Endometrium (tissue), 2 donors: ENCODE data around the gene COL6A2.
"Not testable (repeated sequence)": the region's sequence is repeated elsewhere in the genome, so short reads cannot be mapped to it uniquely, and the experiment has no call there.

Source experiments
- FAIRE-seq: peaks from 2 replicates; lab custom pipeline; 2012; peaks lifted over from hg19 to GRCh38; lab: Jason Lieb, UNC
- donor health status: control.
- donor health status: control.

COL6A2 gene

GRCh38 chr21:46094401-46095082 is 3.4 kb upstream of the COL6A2 start:
- FAIRE-seq: no peak

DNA sequence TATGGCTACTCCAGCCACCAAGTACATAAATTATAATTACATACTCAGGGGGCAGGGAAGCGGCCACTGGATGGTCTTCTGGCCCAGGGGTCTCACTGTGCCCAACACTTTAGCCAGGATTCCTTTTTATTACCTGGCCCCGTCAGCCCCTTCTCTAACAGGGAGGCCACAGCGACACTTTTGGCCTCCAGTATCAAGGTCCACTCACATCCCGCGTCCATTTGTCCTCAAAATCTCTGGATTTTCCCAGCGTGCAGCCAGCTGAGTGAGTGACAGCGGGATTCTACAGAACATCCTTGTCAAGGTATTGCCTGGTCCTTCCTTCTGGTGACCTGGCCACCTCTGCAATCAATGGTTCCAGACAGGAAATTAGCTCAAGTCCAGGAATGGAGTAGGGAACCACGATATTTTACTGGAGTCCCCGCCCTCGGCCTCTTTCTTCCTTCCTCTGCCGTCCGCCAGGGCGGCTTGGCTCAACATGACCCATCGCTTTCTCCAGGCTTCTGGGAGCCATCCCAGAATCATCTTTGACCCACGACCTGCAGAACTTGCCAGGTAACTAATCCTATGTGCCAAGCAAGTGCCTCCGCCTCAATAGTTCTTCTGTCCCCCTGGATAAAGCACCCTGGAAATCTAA is 2.7 kb upstream of the COL6A2 start:
- FAIRE-seq: no peak

DNA sequence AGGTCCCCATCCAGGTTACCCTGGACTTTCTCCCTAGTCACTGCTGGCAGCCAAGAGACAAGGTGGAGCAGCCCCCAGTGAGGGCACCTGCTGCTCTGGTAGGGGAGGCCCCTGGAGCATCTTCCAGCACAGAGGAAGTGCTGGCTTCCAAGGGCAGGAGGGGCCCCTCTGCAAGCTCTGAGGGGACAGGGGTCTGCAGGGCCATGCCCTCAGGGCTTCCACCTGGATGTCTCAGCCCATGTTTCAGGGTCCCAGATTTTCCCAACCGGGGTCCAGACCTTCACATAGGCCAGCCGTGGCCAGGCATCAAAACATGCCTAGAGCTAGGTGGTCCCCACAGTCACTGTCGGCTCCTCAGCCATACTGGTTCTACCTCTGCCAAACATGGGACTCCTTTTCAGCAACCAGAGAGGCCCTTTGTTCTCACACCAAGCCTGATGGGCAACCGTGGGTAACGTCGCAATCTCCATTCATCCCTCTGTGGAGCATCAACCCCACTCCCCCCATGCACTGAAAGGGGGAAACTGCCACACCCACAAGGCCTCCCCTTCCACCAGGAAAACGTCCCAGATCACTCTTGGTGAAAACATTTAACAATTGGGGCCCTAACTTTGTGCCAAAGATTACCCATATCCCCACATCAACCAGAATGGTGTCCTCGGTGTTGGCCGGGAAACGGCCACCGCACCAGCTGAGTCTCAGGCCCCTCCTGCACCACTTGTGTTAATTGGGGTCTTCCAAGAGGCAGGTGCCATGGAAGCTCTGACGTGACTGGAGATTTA is 1.9 kb upstream of the COL6A2 start:
- no peak for FAIRE-seq

DNA sequence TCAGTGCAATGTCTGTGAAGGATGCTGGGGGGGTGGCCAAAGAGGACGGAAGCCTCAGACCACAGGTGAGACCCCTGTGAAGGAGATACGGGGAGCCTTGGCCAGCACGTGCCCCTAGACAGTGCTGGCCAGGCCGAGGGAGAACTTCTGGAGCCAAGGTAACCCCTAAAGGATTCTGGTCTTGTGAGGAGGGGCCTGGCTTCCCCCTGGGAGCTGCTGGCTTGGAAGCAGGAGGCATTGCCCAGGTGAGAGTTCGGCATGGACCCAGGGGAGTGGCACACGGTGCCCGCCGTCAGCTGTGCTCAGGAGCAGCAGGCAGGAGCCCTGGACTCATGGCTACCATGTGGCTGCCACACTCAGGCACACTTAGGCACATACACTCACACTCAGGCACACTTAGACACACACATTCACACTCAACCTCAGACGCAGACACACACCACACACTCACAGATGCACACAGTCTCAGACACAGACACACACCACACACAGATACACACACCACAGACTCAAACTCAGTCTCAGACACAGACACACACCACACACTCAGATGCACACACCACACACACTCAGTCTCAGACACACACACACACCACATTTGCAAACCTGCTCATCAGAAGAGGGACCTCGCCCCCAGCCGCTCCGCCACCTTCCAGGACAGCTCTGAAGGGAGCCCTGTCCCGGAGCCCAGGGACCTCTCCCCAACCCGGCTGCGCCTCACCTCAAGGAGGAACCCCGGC is 1.1 kb upstream of the COL6A2 start:
- FAIRE-seq: no peak

GRCh38 chr21:46098303-46099141 is 610 bp downstream of the COL6A2 start:
- FAIRE-seq: no peak

GRCh38 chr21:46099476-46099875 is 1.6 kb downstream of the COL6A2 start:
- no peak for FAIRE-seq

DNA sequence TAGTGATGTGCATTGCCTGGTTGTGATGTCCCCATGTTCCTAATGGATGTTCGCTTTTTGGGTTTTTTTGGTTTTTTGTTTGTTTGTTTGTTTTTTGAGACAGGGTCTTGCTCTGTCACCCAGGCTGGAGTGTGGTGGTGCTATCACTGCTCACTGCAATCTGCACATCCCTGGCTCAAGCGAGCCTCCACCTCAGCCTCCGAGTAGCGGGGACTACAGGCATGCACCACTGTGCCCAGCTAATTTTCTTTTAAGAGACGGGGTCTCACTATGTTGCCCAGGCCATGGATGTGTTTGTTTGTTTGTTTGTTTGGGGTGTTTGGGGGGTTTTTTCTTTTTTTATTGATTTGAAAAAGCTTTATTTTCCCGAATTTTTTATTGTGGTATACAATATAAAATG is 2.1 kb downstream of the COL6A2 start:
- FAIRE-seq: no peak

GRCh38 chr21:46100426-46100825 is 2.5 kb downstream of the COL6A2 start:
- no peak for FAIRE-seq

- no peak for FAIRE-seq
These were observed 3.0 kb downstream of the COL6A2 start for GRCh38 chr21:46100906-46101305.

DNA sequence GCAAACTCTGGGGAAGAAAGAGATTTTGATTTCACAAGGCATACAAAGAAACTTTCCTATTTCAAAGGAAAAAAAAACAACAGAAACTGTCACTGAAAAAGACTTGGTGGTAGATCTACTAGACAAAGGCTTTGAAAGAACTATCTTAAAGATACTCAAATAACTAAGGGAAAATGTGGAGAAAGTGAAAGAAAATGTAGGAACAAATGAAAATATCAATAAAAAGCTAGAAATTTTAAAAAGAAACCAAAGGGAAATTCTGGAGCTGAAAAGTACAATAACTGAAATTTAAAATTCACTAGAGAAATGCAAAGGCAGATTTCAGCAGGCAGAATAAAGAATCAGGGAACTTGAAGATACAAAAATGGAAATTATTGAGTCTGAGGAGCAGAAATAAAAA is 6.2 kb downstream of the COL6A2 start:
- FAIRE-seq: no peak

DNA sequence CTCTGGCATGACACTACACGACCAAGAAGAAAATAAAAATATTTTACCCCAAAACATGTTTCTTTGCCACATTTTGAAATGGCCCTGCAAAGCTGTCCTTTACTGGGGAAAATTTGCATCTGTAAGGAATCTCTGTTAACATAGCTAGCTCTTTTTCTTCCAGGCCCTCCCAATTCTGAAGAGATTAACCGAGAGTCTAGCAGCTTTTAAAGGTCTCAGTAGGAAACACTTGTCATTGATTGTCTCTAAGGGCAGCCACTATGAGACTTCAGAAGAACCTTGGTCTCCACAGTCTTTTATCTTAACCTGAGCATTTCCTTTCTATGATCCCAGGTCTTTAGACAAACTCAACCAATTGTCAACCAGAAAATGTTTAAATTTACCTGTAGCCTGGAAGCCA is 9.5 kb downstream of the COL6A2 start:
- FAIRE-seq: not testable (repeated sequence)

GRCh38 chr21:46108827-46109312 is 11.0 kb downstream of the COL6A2 start:
- no peak for FAIRE-seq

DNA sequence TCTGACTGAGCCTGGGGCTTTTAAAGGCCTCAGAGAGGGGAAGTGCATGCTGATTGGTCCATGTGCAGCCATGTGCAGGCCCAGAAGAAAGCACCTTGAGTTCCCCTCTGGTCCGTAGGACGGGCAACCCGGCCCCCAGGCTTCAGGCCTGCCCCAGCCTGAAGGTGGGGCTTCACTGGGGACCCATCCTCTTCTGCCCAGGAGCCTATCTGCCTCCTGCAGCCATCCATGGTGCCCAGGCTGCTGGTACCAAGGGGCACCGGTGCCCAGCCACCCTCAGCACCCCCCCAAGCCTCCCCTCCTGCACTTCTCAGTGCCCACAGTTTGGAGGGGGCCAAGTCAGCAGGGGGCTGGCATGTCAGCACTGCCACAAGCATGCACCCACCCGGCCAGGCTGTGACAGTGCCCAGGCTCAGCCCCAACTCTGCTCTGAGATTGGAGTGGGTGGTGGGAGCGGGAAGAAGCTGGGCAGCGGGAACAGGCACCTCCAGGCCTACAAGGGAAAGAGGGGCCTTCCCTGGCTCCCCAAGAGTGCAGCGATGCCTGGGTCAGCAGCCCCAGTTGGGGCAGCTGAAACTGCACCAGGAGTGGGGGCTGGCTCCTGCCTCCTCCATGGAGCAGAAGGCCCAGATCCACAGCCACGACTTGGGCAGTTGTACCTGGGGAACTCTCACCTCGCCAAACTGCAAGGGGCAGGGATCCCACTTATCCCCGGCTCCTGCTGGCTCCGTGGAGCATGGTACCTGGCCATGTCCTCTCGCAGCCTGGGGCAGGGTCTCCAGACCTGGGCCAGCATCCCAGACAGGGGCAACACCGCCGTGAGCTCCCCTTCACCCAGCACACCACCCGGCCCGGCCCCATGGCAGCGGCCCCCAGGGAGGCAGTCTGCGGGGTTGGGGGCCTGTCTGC is 11.7 kb downstream of the COL6A2 start:
- no peak for FAIRE-seq

GRCh38 chr21:46110499-46111192 is 12.7 kb downstream of the COL6A2 start:
- no peak for FAIRE-seq

GRCh38 chr21:46111193-46111571 is 13.3 kb downstream of the COL6A2 start:
- FAIRE-seq: no peak

- FAIRE-seq: no peak
These were observed 14.2 kb downstream of the COL6A2 start for GRCh38 chr21:46111857-46112724.

- no peak for FAIRE-seq
These were observed 14.9 kb downstream of the COL6A2 start for GRCh38 chr21:46112725-46113215.

GRCh38 chr21:46113497-46114176 is 15.7 kb downstream of the COL6A2 start:
- FAIRE-seq: no peak
